Omental fat pad (tissue), 4 donors: ENCODE measurements around the gene ATP4A. TPM values are rescaled to one million over a fixed set of nuclear protein-coding genes. Genes with fewer than 3 reads are reported as not detected.

Experiments used
- ATAC-seq: fragments of 150-250 bp; one replicate; pipeline ENCODE4 v1.9.1; 2016; ENCODE audit warnings: mild to moderate bottlenecking, moderate library complexity; ENCODE audit not compliant: low FRiP score
- DNase-seq: peaks from one replicate; pipeline ENCODE4 v3.0.0-alpha.2; 2019; ENCODE audit warnings: low spot score
- total RNA-seq, 4 donors: library from RNA; depleted of rRNA; stranded (reverse); fragments of >200 nt; gene quantifications; one replicate each; pipeline ENCODE4 v1.1.0, GENCODE V29; 2016
- TF ChIP-seq, protein P1 (sequence below), 3 donors: fragments of 450-650 bp; IDR thresholded peaks; one replicate each; pipeline ENCODE4 v1.5.1; 2016 to 2017; ENCODE audit warnings: antibody characterized with exemption in 3 of 3, mild to moderate bottlenecking in 3 of 3, moderate library complexity in 2 of 3

The ATP4A gene
- total RNA-seq, 4 donors from 2014 or later, result not detected

DNA sequence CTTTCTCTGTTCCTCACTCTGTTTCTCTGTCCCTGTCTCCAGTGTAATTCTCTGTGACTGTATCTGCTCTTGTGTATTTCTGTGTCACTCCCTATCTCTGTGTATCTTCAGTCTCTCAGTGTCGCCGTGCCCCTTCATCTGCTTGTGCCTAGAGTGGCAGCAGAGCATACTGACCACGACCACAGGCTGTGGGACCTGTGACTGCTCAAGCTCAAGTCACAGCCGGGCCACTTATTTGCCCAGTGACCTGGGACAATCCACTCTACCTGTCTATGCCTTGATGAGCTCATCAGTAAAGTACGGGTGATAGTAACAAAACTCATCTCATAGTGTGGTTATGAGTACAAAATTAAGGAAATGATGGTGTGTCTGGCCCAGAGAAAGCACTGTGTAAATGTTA, 9.4 kb downstream of the ATP4A start:
- TF ChIP-seq, protein P1, sequence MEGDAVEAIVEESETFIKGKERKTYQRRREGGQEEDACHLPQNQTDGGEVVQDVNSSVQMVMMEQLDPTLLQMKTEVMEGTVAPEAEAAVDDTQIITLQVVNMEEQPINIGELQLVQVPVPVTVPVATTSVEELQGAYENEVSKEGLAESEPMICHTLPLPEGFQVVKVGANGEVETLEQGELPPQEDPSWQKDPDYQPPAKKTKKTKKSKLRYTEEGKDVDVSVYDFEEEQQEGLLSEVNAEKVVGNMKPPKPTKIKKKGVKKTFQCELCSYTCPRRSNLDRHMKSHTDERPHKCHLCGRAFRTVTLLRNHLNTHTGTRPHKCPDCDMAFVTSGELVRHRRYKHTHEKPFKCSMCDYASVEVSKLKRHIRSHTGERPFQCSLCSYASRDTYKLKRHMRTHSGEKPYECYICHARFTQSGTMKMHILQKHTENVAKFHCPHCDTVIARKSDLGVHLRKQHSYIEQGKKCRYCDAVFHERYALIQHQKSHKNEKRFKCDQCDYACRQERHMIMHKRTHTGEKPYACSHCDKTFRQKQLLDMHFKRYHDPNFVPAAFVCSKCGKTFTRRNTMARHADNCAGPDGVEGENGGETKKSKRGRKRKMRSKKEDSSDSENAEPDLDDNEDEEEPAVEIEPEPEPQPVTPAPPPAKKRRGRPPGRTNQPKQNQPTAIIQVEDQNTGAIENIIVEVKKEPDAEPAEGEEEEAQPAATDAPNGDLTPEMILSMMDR (IDR thresholded peaks at IDR 0.05), result no peak
- no peak for DNase-seq
- ATAC-seq, result no peak

- no peak for DNase-seq
- TF ChIP-seq, protein P1 (IDR thresholded peaks at IDR 0.05), result no peak
- ATAC-seq, result no peak
These were observed 10.0 kb downstream of the ATP4A start for GRCh38 chr19:35553385-35554000.

DNA sequence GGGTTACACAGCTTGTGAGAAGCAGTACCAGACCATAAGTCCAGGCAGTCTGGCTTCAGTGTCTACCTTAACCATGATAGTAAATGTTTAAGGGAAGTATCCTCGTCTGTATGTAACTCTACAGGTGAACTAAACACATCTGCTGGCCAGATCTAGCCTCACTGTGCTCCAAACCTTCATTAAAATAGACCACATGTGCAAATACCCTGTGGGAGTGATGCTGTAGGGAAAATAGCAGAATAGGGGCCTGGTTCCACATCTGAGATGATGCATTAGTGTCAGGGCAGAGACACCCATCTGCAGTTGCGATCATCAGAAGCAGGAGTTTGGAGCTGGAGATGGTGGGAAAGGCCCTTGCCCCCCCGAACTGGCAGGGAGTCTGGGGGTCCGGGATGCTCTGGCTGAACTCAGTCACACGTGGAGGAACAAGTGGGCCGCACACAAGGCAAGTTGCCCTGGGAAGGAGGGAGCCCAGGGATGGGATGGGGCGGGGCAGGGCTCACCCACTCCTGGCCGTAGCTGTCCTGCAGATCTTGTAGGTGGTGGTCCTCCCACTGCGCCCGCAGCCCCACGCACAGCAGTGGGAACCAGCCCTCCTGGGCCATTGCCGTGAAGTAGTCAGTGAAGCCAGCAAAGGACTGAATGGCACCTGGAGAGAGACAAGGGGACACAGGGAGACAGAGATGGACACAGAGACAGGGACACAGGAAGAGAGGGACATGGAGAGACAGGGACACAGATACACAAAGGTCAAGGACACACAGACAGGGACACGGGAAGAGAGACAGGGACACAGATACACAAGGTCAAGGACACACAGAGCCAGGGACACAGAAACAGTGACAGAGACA, 10.7 kb downstream of the ATP4A start:
- TF ChIP-seq, protein P1 (IDR thresholded peaks at IDR 0.05), result no peak
- ATAC-seq (no peak), DNase-seq (no peak)

- ATAC-seq (no peak), DNase-seq (no peak)
- TF ChIP-seq, protein P1 (IDR thresholded peaks at IDR 0.05), result no peak
These were observed 12.2 kb downstream of the ATP4A start for GRCh38 chr19:35551091-35551810.

DNA sequence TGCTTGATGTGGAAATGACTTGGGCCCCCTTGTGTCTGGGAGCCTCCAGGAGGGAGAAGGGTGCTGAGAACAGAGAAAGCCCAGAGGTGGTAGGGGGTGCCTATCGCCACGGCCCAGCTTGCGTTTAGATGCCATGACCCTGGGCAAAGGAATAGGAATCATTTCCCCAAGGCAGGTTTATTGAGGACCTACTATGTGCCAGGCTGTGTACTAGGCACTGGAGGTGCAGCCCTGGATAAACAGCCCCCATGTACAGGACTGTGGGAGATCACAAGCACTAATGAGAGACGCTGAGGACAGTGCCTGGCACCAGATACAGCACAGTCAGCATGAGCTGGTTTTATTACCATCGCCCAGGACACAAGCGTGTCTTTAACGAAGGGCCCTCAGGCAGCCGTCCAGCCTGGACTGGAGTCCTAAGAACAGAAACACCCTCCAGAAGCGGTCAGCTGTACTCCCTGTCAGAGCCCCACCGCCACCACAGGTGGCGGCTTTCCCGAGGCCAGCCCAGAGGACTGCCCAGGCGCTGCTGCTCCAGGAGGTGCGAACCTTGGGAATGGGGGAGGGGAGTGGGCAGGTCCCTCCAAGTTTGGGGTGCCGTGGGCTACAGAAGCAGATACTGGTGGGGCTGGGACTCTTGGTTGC, 13.5 kb downstream of the ATP4A start:
- DNase-seq (no peak), ATAC-seq (no peak)
- TF ChIP-seq, protein P1 (IDR thresholded peaks at IDR 0.05), result no peak

- TF ChIP-seq, protein P1 (IDR thresholded peaks at IDR 0.05), result no peak
- no peak for ATAC-seq
- no peak for DNase-seq
These were observed 14.2 kb downstream of the ATP4A start for GRCh38 chr19:35549174-35549788.
